SKM-1 treated with dmso at 0.1 percent for 144 hours (cell line): Measurements from ENCODE around the gene CFDP1.
"Not testable (repeated sequence)": the region's sequence is repeated elsewhere in the genome, so short reads cannot be mapped to it uniquely, and the experiment has no call there.

Experiments
- DNase-seq: peaks from one replicate; lab custom pipeline; 2025; ENCODE audit not compliant: unreplicated experiment; lab: John Stamatoyannopoulos, UW

Gene CFDP1

DNA sequence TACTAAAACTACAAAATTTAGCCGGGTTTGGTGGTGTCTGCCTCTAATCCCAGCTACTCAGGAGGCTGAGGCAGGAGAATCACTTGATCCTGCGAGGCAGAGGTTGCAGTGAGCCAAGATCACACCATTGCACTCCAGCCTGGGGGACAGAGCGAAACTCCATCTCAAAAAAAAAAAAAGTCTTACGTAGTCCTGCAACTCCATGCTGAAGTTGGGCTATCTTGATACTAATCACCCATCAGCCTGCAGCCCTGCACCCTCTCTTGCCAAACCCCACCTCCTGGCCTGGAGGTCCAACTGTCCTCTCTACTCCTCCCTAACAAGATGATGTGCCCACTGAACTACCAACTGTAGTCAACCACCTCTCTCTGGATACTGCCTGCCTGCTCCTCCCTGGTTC lies 26.4 kb upstream of the CFDP1 start:
- no peak for DNase-seq

DNA sequence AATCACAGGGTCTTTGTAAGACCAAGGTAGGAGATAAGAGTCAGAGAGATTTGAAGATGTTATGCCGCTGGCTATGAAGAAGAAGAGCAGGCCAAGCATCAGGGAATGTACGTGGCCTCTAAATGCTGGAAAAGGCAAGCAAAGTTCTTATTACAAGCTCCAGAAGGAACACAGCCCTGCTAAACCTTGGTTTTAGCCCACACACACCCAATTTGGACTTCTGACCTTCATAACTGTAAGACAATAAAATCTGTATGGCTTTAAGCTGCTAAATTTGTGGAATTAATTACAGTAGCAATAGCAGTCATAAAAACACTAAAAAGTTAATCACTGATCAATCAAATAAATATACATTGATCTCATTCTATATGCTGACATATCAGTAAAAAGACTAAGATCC lies 25.1 kb upstream of the CFDP1 start:
- DNase-seq, result no peak

DNA sequence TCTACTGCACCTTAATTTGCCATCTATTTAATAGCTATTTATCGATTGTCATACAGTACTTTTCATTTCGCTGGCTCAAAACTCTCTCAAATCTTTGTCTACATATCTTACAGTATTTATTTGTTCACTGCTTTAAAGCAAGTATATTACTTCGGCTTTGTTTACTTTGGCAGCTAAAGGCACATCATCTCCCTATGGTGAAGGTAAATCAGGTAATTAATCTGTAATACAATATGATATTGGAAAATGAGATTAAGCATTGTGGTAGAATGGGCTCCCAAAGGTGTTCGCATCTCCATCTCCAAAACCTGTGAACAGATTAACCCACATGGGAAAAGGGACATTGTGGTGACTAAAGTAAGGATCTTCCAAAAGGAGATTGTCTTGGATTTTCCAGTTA lies 24.7 kb upstream of the CFDP1 start:
- DNase-seq, result no peak

DNA sequence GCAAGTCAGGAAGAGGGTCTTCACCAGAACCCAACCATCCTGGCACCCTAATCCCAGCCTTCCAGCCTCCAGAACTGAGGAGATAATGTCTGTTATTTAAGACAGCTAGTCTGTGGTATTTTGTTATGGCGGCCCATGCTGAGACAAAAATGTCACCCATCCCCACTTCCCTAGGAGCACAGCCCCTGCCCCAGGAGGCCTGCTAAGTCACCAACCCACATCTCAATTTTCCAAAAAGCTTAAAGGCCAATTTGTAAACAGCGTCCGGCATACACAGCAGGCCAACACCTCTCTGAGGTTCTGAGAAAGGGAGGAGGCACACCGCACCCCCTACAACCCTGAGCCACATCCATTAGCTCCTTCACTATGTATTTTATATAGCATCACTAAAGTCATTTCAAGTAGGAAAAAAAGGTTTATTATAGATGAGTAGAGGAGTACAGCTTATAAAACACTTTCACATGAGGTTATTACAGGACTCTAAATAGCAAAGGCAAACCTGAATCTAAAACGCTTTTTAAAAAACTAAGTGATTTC lies 24.2 kb upstream of the CFDP1 start:
- DNase-seq, result no peak

DNA sequence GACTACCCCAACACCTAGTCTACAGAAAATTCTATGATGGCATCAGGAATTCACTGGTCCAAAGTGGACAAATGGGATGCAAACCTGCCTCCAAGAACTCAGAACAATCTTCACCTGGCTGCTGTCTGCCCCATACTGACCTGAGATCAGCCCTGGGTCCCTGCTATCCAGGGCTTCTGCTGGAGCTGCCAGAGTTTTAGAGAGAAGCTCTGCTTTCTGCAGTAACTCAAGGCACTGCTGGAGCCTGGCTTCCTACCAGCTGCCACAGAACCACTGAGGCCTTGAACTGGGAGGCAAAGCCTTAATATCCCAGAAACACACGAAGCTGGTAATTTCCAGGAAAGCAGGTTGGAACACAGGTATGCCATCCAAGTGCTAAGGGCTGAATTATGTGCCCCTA lies 23.7 kb upstream of the CFDP1 start:
- DNase-seq, result no peak

DNA sequence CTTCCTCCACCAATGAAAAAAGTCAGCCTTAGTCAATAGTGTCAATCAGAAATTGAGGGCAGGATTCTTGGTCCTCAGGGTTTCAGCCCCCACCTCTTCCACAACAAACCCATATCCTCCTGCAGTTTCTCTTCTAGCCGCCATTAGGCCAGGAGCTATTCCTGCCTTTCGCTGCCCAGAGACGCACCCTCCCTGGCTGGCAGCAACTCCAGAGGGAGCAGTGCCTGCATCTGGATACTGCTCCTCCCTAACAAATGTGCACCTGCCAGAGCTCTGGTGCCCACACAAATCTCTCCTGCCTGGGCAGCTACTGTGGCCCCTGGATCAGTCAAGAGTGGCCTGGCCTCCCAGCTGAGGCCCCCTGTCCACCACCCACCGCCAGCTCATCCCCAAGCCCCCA lies 23.2 kb upstream of the CFDP1 start:
- DNase-seq, result not testable (repeated sequence)

DNA sequence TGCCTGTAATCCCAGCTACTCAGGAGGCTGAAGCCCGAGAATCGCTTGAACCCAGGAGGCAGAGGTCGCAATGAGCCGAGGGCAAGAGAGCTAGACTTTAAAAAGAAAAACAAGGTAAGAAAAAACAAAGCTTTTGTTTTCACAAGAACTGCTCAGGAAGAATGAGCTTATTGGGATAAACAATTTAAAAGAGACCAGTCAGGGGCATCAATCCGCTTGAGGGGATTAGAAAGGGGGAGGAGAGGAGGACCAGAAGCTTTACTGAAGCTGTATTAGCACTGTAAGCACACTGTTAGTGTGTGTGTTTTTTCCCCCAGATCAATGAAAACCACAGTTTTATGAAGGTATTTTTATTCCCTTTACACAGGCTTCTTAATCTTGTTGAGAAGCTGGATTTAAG lies 22.4 kb upstream of the CFDP1 start:
- DNase-seq, result no peak

DNA sequence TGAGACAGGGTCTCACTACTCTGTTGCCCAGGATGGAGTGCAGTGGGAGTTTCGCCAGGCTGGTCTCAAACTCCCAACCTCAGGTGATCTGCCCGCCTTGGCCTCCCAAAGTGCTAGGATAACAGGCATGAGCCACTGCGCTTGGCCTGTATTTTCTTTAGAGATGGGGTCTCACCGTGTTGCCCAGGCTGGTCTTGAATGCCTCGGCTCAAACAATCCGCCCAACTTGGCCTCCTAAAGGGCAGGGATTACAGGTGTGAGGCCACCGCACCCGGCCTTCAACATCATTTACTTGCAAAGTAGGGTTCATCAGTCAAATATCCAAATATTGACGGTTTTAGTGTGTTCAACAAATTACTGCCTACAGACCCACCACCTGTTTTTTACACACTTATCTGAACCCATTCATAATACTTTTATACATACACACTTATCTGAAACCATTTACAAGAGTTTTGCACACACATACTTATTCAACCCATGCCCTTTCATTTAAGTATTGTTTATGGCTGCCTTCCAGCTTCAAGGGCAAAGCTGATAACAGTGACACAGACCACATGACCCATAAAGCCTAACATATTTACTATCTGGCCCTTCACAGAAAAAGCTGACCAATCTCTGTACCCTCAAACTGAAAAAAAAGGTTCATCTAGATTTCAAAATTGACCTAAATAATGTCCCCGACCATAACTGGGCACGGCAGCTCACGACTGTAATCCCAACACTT lies 19.3 kb upstream of the CFDP1 start:
- DNase-seq, result no peak

DNA sequence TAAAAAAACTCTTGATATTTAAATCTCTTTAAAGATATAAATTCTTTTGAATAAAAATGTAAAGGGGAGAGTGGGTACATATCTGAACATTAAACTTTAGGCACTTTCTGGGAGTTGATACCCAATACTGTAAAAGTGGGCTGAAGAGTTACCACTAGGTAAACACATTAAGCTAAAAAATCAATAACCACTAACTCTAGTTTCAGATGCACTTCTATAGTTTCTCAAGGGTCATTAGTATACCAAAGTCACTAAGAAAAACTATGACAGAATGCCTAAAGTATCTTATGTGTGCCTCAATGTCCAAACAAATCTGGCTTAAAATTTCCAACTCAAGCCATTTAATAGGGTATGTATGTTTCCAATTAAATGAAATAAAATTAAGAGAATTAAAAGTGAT lies 13.1 kb upstream of the CFDP1 start:
- DNase-seq, result no peak

DNA sequence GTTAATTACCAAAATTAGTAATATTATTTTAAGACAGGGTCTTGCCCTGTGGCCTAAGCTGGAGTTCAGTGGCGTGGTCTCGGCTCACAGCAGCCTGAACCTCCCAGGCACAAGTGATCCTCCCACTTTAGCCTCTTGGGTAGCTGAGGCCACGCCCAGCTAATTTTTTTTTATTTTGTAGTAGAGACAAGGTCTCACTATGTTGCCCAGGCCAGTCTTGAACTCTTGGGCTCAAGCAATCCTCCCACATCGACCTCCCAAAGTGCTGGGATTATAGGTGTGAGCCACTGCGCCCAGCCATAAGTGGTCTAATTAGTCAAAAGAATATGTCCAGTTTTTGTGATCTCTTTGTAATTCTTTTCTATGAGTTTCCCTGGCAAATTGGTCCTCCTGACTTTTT lies 12.0 kb upstream of the CFDP1 start:
- no peak for DNase-seq

DNA sequence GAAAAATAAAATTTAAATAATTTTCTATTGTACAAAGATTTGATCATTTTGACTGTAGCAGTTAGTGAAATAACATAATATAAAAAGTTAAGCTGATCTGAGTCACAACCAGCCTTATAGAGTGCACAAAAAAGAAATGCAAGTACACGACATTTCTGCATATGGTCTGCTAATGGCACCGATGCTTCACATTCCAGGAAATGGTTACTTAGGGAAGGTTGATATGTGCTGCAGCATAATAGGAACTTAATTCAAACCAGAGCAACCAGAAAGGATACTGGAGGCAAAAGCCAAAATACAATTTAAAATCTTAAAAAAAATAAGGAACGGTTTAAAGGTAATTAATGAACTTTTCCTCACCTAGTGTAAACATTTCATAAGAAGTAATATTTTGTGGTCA lies 10.0 kb upstream of the CFDP1 start:
- DNase-seq, result no peak

DNA sequence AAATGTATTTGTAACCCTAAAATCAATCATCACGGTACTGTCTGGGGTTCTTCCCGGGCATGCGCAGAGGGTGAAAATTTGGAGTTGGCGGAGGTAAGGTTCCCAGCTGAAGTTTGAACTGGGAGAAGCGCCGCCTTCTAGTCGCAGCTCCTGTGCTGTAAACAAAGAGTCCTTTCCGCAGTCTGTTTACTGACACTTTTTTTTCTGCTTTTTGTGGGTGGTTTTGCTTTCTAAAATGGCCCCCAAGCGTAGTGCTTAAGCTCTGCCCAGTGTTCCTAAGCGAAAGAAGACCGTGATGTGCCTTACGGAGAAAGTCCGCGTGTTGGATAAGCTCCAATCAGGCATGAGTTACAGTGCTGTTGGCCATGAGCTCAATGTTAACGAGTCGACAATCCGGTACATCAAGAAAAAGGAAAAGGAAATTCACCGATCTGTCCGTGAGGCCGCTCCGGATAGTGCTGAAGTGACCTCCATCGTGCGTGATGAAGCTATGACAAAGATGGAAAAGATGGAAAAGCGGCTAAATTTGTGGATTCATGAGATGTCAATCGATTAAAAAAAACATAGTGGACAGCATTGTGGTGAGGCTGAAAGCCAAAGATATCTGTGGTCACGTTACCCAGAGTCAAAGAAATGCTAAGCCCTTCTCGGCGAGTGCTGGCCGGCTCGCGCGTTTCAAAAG lies 570 bp upstream of the CFDP1 start:
- DNase-seq, result no peak

DNA sequence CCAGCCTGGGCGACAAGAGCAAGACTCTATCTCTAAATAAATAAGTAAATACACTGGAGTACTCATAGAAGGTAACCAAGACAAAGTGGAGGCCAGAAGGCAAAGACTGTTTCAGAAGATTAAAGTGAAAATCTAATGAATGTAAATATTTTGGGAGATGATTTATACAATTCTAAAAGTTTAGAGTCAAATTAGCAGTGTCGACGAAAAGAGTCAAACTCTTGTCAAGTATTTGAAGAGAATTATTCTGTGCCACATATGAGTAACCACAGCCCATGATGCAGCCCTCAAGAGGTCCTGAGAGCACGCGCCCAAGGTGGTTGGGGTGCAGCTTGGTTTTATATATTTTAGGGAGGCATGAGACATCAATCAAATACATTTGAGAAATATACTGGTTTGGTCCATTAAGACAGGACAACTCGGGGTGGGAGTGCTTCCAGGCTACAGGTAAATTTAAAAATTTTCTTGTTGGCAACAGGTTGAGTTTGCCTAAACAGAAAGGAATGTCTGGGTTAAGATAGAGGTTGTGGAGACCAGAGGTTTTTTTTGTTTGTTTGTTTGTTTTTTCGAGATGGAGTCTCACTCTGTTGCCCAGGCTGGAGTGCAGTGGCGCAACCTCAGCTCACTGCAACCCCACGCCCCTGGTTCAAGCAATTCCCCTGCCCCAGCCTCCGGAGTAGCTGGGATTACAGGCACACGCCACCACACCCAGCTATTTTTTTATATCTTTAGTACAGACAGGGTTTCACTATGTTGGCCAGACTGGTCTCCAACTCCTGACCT lies 3.5 kb downstream of the CFDP1 start:
- DNase-seq, result no peak

DNA sequence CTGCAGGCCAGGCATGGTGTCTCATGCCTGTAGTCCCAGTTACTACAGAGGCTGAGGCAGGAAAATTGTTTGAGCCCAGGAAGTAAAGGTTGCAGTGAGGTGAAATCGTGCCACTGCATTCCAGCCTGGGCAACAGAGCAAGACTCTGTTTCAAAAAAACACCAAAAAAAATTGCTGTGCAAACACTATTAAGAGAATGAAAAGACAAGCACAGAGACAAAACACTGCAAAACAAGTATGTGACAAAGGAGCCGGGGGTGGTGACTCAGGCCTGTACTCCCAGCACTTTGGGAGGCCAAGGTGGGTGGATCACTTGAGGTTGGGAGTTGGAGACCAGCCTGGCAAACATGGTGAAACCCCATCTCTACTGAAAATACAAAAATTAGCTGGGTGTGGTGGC lies 6.8 kb downstream of the CFDP1 start:
- not testable (repeated sequence) for DNase-seq

DNA sequence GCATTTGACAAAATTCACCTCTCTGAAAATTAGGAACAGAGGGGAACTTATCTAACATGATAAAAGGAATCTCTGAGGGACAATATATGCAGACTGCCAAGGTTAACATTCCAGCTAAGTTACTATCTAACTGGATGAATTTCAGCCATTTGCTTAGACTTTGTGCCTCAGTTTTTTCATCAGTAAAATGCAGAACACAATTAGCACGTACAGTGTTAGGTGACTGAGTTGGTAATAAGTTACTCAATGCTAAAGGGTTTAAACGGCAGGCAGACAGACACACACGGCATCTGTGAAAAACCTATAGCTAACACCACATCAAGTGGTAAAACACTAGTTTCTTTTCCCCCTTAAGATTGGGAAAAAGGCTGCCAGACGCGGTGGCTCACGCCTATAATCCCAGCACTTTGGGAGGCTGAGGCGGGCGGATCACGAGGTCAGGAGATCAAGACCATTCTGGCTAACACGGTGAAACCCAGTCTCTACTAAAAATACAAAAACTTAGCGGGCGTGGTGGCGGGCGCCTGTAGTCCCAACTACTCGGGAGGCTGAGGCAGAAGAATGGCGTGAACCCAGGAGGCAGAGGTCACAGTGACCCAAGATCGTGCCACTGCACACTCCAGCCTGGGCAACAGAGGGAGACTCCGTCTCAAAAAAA lies 9.1 kb downstream of the CFDP1 start:
- DNase-seq, result not testable (repeated sequence)

DNA sequence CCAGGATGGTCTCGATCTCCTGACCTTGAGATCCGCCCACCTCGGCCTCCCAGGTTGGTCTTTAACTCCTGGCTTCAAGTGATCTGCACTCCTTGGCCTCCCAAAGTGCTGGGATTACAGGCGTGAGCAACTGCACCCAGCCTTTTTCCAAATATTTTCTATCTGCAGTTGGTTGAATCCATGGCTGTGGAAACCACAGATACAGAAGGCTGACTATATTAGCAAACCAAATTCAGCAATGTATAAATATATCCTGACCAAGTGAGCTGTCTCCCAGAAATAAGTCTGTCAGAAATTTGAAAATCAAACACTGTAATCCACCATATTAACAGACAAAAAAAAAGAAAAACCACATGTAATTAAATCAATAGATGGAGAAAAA lies 9.6 kb downstream of the CFDP1 start:
- no peak for DNase-seq

DNA sequence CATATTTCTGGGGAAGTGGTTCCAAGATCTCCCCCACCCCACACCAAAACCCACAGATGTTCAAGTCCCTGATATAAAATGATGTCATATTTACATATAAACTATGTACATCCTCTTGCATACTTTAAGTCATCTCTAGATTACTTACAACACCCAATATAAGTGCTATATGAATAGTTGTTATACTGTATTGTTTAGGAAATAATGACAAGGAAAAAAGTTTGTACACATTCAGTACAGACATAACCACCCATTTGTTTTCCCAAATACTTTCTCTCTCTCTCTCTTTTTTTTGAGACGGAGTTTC lies 11.5 kb downstream of the CFDP1 start:
- no peak for DNase-seq

DNA sequence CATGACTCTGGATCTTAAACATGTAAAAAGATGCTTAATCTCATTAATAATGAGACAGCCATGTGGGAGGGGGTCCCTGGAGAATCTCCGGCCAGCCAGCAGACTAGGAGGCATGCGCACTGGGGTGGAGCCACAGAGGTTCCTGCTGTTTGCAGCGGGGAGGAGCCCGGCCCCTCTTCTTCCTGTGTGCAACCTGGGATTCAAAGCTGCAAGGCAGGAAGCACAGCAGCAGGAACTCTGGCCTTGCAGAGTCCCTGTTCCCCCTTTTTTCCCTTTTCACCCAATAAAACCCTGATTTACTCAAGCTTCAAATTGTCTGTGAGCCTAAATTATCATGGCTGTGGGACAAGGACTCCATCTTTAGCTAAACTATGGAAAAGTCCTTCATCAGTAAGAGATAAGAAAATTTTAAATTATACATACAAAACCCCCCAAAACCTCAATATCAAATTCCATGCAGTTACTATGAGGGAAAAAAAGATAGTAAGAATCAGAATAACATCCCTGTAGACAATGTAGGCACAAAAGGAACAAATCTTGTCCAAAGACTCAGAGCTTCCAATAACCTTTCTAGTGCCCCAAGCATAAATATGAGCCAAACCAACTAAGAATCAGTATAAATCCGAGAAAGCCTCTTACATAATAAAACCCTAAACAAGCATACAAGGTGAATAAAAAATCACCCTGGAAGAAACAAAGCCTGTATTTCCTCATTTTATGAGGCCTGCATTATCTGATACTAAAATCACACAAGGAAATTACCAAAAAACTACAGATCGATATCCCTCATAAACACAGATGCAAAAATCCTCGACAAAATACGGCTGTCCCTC lies 12.1 kb downstream of the CFDP1 start:
- DNase-seq, result peak; percentile 47

DNA sequence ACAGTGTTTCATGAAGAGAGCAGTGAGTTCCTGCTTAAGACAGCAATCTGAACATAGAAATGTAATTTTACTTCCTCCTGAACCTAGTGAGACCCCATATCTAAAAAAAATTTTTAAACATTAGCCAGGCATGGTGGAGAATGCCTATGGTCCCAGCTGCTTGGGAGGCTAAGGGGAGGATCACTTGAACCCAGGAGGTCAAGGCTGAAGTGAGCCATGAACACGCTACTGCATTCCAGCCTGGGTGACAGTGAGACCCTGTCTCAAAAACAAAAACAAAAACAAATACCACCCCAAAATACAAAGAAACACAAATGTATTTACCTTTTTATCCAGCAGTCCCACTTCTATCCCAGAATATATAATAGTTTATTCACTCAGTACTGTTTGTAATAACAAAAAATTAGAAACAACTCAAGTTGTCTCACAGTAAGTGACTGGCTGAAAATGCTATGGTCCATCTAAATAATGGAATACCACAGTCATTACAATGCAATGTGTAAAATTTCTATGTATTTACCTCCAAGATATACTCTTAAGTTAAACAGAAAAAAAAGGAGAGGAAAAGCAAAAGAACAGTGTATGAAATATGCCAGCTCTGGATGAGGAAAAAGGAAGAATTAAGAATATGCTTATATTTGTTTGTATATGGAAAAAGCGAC lies 16.3 kb downstream of the CFDP1 start:
- no peak for DNase-seq
